Progenitor cell of endocrine pancreas (in vitro differentiated cells): ENCODE measurements around the gene C3orf22. TPM values are rescaled to one million over a fixed set of nuclear protein-coding genes. Genes with fewer than 3 reads are reported as not detected.

Experiments
- DNase-seq: peaks from one replicate; pipeline ENCODE4 v3.0.0; 2021; ENCODE audit warnings: low spot score; ENCODE audit not compliant: unreplicated experiment
- H3K27ac Mint-ChIP-seq: 2 replicates; pipeline ENCODE4 v1.8.0; 2021; ENCODE audit warnings: mild to moderate bottlenecking, moderate library complexity, mixed read lengths
- H3K27me3 Mint-ChIP-seq: 2 replicates; pipeline ENCODE4 v1.8.0; 2021; ENCODE audit warnings: mixed read lengths
- H3K36me3 Mint-ChIP-seq: 2 replicates; pipeline ENCODE4 v1.8.0; 2022; ENCODE audit warnings: mixed read lengths; ENCODE audit not compliant: insufficient read depth
- H3K4me1 Mint-ChIP-seq: 2 replicates; pipeline ENCODE4 v1.8.0; 2021; ENCODE audit warnings: low read depth, mixed read lengths
- H3K4me3 Mint-ChIP-seq: 2 replicates; pipeline ENCODE4 v1.8.0; 2021; ENCODE audit warnings: low read depth, mild to moderate bottlenecking, moderate library complexity, mixed read lengths
- H3K9me3 Mint-ChIP-seq: 2 replicates; pipeline ENCODE4 v1.8.0; 2021; ENCODE audit warnings: low read depth, mixed read lengths
- total RNA-seq: library from RNA; stranded (reverse); gene quantifications from 2 replicates; pipeline ENCODE4 v1.2.1, GENCODE V29; 2021
- TF ChIP-seq, protein P1 (sequence below): fragments of 200-600 bp; sonication (generic); IDR thresholded peaks from one replicate; pipeline ENCODE4 v1.5.0; 2021; ENCODE audit warnings: antibody characterized with exemption, mild to moderate bottlenecking; ENCODE audit not compliant: unreplicated experiment

The C3orf22 gene
- total RNA-seq, 1 donor from 2014 or later = 0.26 TPM

DNA sequence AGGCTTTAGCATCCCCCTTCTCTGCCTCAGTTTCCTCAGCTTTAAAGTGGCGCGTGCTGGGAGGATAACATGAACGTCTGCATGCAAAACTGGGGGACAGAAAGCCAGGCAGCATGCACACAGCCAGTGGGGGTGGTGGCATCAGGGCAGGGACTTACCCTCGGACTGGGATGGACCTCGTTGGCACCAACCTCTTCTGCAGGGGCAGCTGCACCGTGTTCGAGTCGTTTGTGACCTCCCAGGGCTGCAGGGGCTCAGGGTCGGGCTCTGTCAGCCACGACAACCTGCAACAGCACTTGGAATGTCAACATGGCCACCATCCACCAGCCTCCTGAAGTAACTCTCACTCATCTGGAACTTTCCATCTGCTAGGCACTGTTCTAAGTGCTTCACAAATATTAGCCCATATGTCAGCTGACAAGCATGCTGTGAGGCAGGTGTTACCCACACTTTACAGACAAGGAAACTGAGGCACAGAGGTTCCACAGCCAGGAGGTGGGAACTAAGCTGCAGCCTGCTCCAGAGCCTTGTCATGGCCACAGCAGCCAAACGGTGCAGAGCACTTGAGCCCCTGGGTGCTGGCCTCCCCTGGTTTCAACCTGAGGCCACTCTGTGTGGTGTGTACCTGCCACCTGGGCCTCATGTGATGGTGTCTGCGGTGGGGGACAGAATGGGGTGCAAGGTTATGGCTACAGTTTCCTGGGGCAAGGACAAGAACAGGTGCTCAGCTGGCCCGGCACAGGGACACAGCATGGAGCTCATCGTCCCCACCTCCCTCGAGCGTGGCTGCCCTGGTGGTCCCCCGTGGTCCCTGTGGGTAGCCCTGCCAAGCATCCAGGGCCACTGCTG lies 6.7 kb downstream of the C3orf22 start:
- DNase-seq = peak; percentile 6

DNA sequence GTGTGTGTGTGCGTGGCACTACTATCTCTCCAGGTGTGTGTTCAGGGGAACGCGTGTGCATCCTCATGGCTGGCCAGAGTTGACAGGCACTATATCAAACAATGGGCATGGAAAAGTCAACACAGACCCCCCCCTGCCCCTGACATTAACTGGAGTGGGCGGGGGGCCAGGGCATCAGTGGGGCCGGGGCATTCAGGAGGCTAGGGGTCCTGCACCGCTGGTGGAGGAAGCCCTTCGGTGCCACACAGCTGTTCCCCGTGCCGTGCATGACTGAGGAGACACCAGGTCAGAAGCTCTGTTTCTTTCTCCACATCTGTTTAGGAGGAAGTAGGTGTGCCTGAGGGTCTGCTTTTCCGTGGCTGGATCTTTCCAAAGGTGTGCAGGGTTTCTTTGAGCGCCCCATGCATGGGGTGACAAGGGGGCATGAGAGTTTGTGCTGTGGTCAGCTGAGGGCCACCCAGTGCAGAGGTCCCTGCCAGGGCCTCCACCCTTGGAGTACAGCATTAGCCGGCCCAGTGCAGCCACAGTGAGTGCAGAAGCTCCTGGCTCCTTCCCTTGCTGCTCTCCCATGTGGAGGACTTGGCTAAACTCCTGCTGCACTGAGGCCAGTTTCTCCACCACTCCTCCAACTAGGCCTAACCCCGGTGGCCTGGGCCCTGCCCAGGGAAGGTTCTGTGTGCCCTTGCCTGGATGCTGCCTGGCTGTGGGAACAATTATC lies 7.5 kb downstream of the C3orf22 start:
- TF ChIP-seq, protein P1, sequence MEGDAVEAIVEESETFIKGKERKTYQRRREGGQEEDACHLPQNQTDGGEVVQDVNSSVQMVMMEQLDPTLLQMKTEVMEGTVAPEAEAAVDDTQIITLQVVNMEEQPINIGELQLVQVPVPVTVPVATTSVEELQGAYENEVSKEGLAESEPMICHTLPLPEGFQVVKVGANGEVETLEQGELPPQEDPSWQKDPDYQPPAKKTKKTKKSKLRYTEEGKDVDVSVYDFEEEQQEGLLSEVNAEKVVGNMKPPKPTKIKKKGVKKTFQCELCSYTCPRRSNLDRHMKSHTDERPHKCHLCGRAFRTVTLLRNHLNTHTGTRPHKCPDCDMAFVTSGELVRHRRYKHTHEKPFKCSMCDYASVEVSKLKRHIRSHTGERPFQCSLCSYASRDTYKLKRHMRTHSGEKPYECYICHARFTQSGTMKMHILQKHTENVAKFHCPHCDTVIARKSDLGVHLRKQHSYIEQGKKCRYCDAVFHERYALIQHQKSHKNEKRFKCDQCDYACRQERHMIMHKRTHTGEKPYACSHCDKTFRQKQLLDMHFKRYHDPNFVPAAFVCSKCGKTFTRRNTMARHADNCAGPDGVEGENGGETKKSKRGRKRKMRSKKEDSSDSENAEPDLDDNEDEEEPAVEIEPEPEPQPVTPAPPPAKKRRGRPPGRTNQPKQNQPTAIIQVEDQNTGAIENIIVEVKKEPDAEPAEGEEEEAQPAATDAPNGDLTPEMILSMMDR = no peak
- H3K27me3 Mint-ChIP-seq = peaks cover 16% of the 10 kb centered on the region
- H3K9me3 Mint-ChIP-seq = no peaks in the 10 kb centered on the region
- DNase-seq = peak; percentile 7
- H3K36me3 Mint-ChIP-seq = no peaks in the 10 kb centered on the region
- H3K4me3 Mint-ChIP-seq = no peak overlapping the region
- H3K4me1 Mint-ChIP-seq = no peaks in the 10 kb centered on the region
- H3K27ac Mint-ChIP-seq = no peak overlapping the region

More for the DNA sequence above, 6.7 kb downstream of the C3orf22 start:
- TF ChIP-seq, protein P1 = no peak
- Mint-ChIP-seq H3K4me1 (no peaks in the 10 kb centered on the region), H3K4me3 (no peak overlapping the region), H3K27me3 (peaks cover 15% of the 10 kb centered on the region), H3K27ac (no peak overlapping the region), H3K9me3 (no peaks in the 10 kb centered on the region), H3K36me3 (no peaks in the 10 kb centered on the region)

DNA sequence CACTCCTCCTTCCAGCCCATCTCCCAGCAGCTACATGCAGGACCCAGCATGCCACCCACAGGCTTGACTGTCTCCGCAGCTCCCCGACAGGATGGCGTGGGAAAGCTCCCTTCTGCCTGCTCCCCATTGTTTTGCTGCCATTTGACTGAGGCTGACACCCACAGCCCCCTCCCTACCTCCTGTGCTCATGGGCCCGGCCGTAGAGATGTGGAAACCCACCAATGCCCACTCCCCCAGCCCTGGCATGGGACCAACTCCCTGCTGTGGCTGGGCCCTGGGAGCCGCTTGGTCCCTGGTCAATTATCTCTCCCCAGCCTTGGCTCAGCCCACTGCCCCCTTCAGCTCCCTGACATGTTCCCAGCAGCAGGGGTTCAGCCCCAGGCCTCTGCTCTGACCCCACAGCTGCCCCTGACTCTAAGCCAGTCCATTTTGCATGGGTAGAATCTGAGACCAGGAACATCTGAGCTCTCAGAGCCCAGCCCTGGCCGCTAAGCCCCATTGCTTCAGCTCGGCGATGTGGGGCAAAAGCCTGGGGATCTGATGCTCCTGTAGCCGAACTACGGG lies 8.2 kb downstream of the C3orf22 start:
- peak; percentile 7 for DNase-seq
- H3K27me3 Mint-ChIP-seq = peaks cover 16% of the 10 kb centered on the region

DNA sequence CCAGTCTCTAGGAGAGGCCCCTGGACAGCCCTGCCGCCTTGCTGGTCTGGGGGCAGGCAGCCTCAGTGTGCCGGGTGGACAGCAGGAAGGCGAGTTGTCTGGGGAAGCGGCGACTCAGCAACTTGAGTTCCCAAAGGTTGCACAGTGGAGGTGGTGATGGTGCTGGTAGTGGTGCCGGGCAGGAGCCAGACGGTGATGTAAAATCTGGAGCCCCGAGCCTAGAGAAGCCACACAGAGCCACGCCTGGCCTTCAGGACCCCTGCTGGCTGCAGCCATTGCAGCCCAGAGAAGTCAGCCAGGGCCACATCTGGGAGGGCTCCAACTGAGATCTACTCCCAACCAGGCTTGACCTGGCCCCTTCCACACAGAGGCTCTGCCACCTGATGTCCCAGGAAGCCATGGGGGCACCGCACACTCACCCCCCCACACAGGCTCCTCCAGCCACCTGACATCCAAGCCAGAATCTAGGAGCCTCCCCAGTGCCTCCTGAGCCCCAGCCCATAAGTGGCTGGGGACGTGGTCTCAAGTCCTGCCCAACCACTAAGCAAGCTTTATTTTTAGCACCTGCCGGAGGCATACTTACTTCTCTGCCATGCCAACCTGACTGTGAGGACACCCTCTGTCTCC lies 8.8 kb downstream of the C3orf22 start:
- Mint-ChIP-seq H3K36me3 (no peaks in the 10 kb centered on the region), H3K9me3 (no peaks in the 10 kb centered on the region), H3K4me1 (no peaks in the 10 kb centered on the region), H3K27me3 (peaks cover 16% of the 10 kb centered on the region), H3K4me3 (no peak overlapping the region), H3K27ac (no peak overlapping the region)
- no peak for DNase-seq
- TF ChIP-seq, protein P1 = no peak

More for the DNA sequence above, 8.2 kb downstream of the C3orf22 start:
- TF ChIP-seq, protein P1 = no peak
- H3K36me3 Mint-ChIP-seq = no peaks in the 10 kb centered on the region
- H3K4me3 Mint-ChIP-seq = no peak overlapping the region
- H3K4me1 Mint-ChIP-seq = no peaks in the 10 kb centered on the region
- no peak overlapping the region for H3K27ac Mint-ChIP-seq
- no peaks in the 10 kb centered on the region for H3K9me3 Mint-ChIP-seq
